Endothelial cell of umbilical vein (primary cell): ENCODE data around the gene ACTN1. TPM values are rescaled to one million over a fixed set of nuclear protein-coding genes. Genes with fewer than 3 reads are reported as not detected.

Source experiments
- BruUV-seq: library from RNA; stranded (reverse); fragments of 400-500 nt; replicated peaks from 2 replicates; lab custom pipeline; 2021; lab: Mats Ljungman, UMichigan
- CTCF ChIA-PET: fragments of 300-600, 350-600 bp; sonication (Branson Sonifier 250); formaldehyde crosslinking; loops from one replicate; lab custom pipeline; 2021; ENCODE audit warnings: antibody characterized with exemption, inconsistent platforms; lab: Charles Lee
- POLR2A ChIA-PET: fragments of 300-600, 350-600 bp; sonication (Branson Sonifier 250); formaldehyde crosslinking; loops from one replicate; lab custom pipeline; 2021; ENCODE audit warnings: antibody characterized with exemption, inconsistent platforms; lab: Charles Lee
- DNase-seq: peaks from one replicate; pipeline ENCODE4 v3.0.0-alpha.2; 2011; ENCODE audit warnings: low read depth, low spot score
- FAIRE-seq: peaks from 2 replicates; lab custom pipeline; 2011; peaks lifted over from hg19 to GRCh38; lab: Jason Lieb, UNC
- H2AFZ ChIP-seq: 2 replicates; pipeline ENCODE4 v1.6.0; 2012; ENCODE audit warnings: low read depth, low read length, control low read depth, inconsistent platforms
- H3K27ac ChIP-seq: 2 replicates; pipeline ENCODE4 v1.5.1; 2011; ENCODE audit warnings: low read depth, mild to moderate bottlenecking, control low read depth, low read length, moderate library complexity; ENCODE audit not compliant: insufficient read depth
- H3K27me3 ChIP-seq, 2 experiments: 2 replicates each; pipeline versions ENCODE4 v1.6.0 to v1.6.1; 2011; ENCODE audit warnings: low read length in 2 of 2, mixed read lengths in 1 of 2; ENCODE audit not compliant: control insufficient read depth in 2 of 2, insufficient read depth in 2 of 2
- H3K36me3 ChIP-seq, 2 experiments: 2 replicates in 1 of 2; 3 replicates in 1 of 2; pipeline ENCODE4 v1.5.1; 2011; ENCODE audit warnings: low read length in 2 of 2, mild to moderate bottlenecking in 1 of 2, moderate library complexity in 1 of 2; ENCODE audit not compliant: control insufficient read depth in 2 of 2, insufficient read depth in 2 of 2; ENCODE audit errors: extremely low read depth in 1 of 2
- H3K4me1 ChIP-seq: 3 replicates; pipeline ENCODE4 v1.5.1; 2011; ENCODE audit warnings: mild to moderate bottlenecking, low read length; ENCODE audit not compliant: control insufficient read depth, insufficient read depth; ENCODE audit errors: extremely low read depth
- H3K4me2 ChIP-seq: 2 replicates; pipeline ENCODE4 v1.6.1; 2011; ENCODE audit warnings: low read length, control low read depth, mixed read lengths; ENCODE audit not compliant: insufficient read depth
- H3K4me3 ChIP-seq, 3 experiments: fragments of 200-600 bp in 1 of 3; sonication (generic), shearing (Covaris generic) in 1 of 3; replicated peaks in 1 of 3; 2 replicates each; pipeline ENCODE4 v1.5.1; 2011 to 2016; ENCODE audit warnings: control low read depth in 3 of 3, low read length in 3 of 3, mild to moderate bottlenecking in 2 of 3, inconsistent platforms in 1 of 3, low read depth in 1 of 3, moderate library complexity in 1 of 3; ENCODE audit not compliant: insufficient read depth in 1 of 3
- H3K79me2 ChIP-seq: 2 replicates; pipeline ENCODE4 v1.6.0; 2012; ENCODE audit warnings: low read length, inconsistent platforms; ENCODE audit not compliant: control insufficient read depth, insufficient read depth
- H3K9ac ChIP-seq: replicated peaks from 2 replicates; pipeline ENCODE3; 2011; ENCODE audit warnings: low read length, control low read depth; ENCODE audit not compliant: insufficient read depth; ENCODE audit errors: extremely low read depth
- H3K9me1 ChIP-seq: replicated peaks from 3 replicates; pipeline ENCODE4 v1.6.0; 2011; ENCODE audit warnings: mild to moderate bottlenecking, low read length; ENCODE audit not compliant: control insufficient read depth, insufficient read depth; ENCODE audit errors: extremely low read depth
- H3K9me3 ChIP-seq: replicated peaks from 2 replicates; pipeline ENCODE4 v1.5.1; 2012; ENCODE audit warnings: low read length, inconsistent platforms; ENCODE audit not compliant: control insufficient read depth, insufficient read depth
- H4K20me1 ChIP-seq: replicated peaks from 2 replicates; pipeline ENCODE3; 2011; ENCODE audit warnings: mild to moderate bottlenecking, low read length; ENCODE audit not compliant: control insufficient read depth, insufficient read depth; ENCODE audit errors: extremely low read depth
- EZH2 ChIP-seq: IDR thresholded peaks from 2 replicates; pipeline ENCODE4 v1.6.1; 2012; ENCODE audit warnings: borderline replicate concordance, low read depth, mild to moderate bottlenecking, moderate library complexity, low read length, inconsistent platforms; ENCODE audit not compliant: severe bottlenecking
- FOS ChIP-seq: IDR thresholded peaks from 2 replicates; pipeline ENCODE4 v1.6.1; 2011; ENCODE audit warnings: mild to moderate bottlenecking, low read length, moderate library complexity, borderline replicate concordance; ENCODE audit not compliant: insufficient read depth
- GATA2 ChIP-seq: IDR thresholded peaks from 2 replicates; pipeline ENCODE4 v1.7.0; 2011; ENCODE audit warnings: low read depth, mild to moderate bottlenecking, moderate library complexity, mixed read lengths, low read length; ENCODE audit not compliant: insufficient read length, insufficient read depth
- JUN ChIP-seq: IDR thresholded peaks from 2 replicates; pipeline ENCODE4 v1.6.1; 2011; ENCODE audit warnings: borderline replicate concordance, low read depth; ENCODE audit not compliant: insufficient read length, insufficient read depth
- MYC ChIP-seq: IDR thresholded peaks from one replicate; pipeline ENCODE4 v1.6.1; 2011; ENCODE audit warnings: mild to moderate bottlenecking, low read depth, low read length
- POLR2A ChIP-seq: IDR thresholded peaks from 2 replicates; pipeline ENCODE4 v1.6.1; 2012; ENCODE audit warnings: low read depth, mild to moderate bottlenecking, control low read depth, low read length
- POLR2AphosphoS5 ChIP-seq: IDR thresholded peaks from 2 replicates; pipeline ENCODE4 v1.6.1; 2012; ENCODE audit warnings: low read depth, mild to moderate bottlenecking, control low read depth, low read length, moderate library complexity; ENCODE audit not compliant: insufficient read depth
- dilution Hi-C: fragments of 300-500 bp; cut with MboI; formaldehyde crosslinking; loops from one replicate; pipeline ENCODE4 v1.15.0; 2019; ENCODE audit warnings: low sequenced_read_pairs; ENCODE audit not compliant: extremely low pct_ligation_motif_present
- intact Hi-C: fragments of 100-400 bp; cut with micrococcal nuclease; formaldehyde crosslinking; loops from one replicate; pipeline ENCODE4 v1.10.0; 2022
- polyA plus RNA-seq, 4 experiments: library from polyadenylated mRNA; depleted of rRNA in 3 of 4; stranded (reverse) in 3 of 4; unstranded in 1 of 4; fragments of >200 nt; gene quantifications; 2 replicates each; pipeline versions ENCODE4 v1.2.1 to v1.2.3, GENCODE V29; 2011 to 2012; ENCODE audit warnings: missing spikeins in 1 of 4
- total RNA-seq: library from RNA; stranded (reverse); gene quantifications from 2 replicates; pipeline ENCODE4 v1.2.3, GENCODE V29; 2021
- TF ChIP-seq, protein P1 (sequence below), 2 donors: IDR thresholded peaks; 1 replicate in 1 of 2; 2 replicates in 1 of 2; pipeline ENCODE4 v1.5.1; 2011; ENCODE audit warnings: low read length in 2 of 2, mild to moderate bottlenecking in 2 of 2, moderate library complexity in 2 of 2, control low read depth in 1 of 2, inconsistent platforms in 1 of 2, low read depth in 1 of 2; ENCODE audit not compliant: insufficient read depth in 1 of 2; ENCODE audit errors: extremely low read depth in 1 of 2
- TF ChIP-seq, protein P2 (sequence below): IDR thresholded peaks from 2 replicates; pipeline ENCODE4 v1.6.1; 2011; ENCODE audit not compliant: insufficient read depth, insufficient read length

ACTN1 gene
- total and polyA plus RNA-seq, 2 donors (not counting 3 experiments of a cell fraction or from before 2014, with no cell fraction given): 442 to 463 TPM

DNA sequence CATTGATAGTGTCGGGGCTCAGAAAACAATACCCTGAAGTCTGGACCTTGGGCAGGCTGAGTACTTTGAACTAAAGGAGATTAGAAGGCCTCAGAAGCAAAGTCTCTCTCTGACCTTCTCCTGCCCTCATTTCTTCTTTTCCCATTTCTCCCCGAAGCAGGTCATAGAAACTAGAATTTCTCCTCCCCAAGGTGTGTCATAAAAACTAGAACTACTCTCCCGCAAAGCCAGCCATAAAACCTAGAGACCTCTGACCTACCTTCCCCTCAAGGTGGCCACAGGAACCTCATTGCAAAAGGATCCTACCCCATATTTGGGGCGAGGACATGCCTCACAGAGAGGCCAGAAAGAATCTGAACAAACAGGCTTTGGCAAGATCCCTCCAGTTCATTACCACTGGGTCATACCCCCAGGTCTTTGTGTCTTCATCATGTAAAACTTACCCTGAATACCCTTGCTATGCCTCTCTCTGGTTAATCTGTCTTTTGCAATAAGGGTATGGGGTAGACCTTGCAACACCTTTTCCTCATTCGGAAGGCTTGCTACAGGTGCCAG, 121.5 kb downstream of the ACTN1 start:
- POLR2A ChIA-PET: no interaction called here
- Histone ChIP-seq H3K27ac (no peak overlapping the region), H2AFZ (no peak overlapping the region), H3K27me3 (no peaks in the 10 kb centered on the region), H3K36me3 (no peaks in the 10 kb centered on the region), H3K9me1 (no peaks in the 10 kb centered on the region), H3K4me1 (no peaks in the 10 kb centered on the region), H3K79me2 (no peaks in the 10 kb centered on the region), H3K9me3 (no peaks in the 10 kb centered on the region), H3K9ac (no peak overlapping the region), H3K4me3 (no peak overlapping the region), H3K4me2 (no peak overlapping the region), H4K20me1 (no peaks in the 10 kb centered on the region)
- dilution Hi-C loops: no loop called here
- no TSS peak for BruUV-seq
- intact Hi-C loops: no loop called here
- TF ChIP-seq POLR2AphosphoS5: no peak
- TF ChIP-seq MYC: no peak
- TF ChIP-seq, protein P1, sequence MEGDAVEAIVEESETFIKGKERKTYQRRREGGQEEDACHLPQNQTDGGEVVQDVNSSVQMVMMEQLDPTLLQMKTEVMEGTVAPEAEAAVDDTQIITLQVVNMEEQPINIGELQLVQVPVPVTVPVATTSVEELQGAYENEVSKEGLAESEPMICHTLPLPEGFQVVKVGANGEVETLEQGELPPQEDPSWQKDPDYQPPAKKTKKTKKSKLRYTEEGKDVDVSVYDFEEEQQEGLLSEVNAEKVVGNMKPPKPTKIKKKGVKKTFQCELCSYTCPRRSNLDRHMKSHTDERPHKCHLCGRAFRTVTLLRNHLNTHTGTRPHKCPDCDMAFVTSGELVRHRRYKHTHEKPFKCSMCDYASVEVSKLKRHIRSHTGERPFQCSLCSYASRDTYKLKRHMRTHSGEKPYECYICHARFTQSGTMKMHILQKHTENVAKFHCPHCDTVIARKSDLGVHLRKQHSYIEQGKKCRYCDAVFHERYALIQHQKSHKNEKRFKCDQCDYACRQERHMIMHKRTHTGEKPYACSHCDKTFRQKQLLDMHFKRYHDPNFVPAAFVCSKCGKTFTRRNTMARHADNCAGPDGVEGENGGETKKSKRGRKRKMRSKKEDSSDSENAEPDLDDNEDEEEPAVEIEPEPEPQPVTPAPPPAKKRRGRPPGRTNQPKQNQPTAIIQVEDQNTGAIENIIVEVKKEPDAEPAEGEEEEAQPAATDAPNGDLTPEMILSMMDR (IDR thresholded peaks at IDR 0.05; ENCODE audit: extremely low read depth in 1 of 2, insufficient read depth in 1 of 2, low read depth in 1 of 2, low read length in 2 of 2): no peak
- TF ChIP-seq JUN: no peak
- TF ChIP-seq FOS: no peak
- no peak for TF ChIP-seq POLR2A
- no peak for TF ChIP-seq EZH2
- TF ChIP-seq, protein P2, sequence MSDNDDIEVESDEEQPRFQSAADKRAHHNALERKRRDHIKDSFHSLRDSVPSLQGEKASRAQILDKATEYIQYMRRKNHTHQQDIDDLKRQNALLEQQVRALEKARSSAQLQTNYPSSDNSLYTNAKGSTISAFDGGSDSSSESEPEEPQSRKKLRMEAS: no peak
- TF ChIP-seq GATA2: no peak
- FAIRE-seq (no peak), DNase-seq (no peak)
- CTCF ChIA-PET: interaction anchor here (1.0 to 1.4 kb wide), 2 partner anchors 14 to 250 kb away, joined by 3 to 6 read pairs; no protein-coding TSS in a partner anchor
